H1 (cell line): ENCODE data around the gene ANKH. TPM values are rescaled to one million over a fixed set of nuclear protein-coding genes. Genes with fewer than 3 reads are reported as not detected.

Experiments
- BCL11A ChIP-seq, 2 experiments: IDR thresholded peaks; one replicate each; pipeline ENCODE4 v1.6.1; 2011; ENCODE audit warnings: low read depth in 2 of 2, low read length in 2 of 2, mild to moderate bottlenecking in 2 of 2
- POU5F1 ChIP-seq: IDR thresholded peaks from 2 replicates; pipeline ENCODE4 v1.6.1; 2011; ENCODE audit warnings: low read depth, mild to moderate bottlenecking, low read length, moderate library complexity
- polyA plus RNA-seq, 7 experiments: library from polyadenylated mRNA; depleted of rRNA in 3 of 7; stranded (reverse) in 5 of 7; unstranded in 2 of 7; fragments of >200 nt in 5 of 7; fragments of 200-250 nt in 2 of 7; gene quantifications; 1 replicate in 5 of 7; 2 replicates in 1 of 7; 4 replicates in 1 of 7; pipeline versions ENCODE4 v1.2.1 to v1.2.3, GENCODE V29; 2011 to 2013; ENCODE audit warnings: missing spikeins in 2 of 7, mixed read lengths in 2 of 7
- total RNA-seq: library from RNA; stranded (reverse); fragmentation: NEBNext Ultra II Directional; extraction: Animal tissue kit (Norgen Biotek cat#: 25700); gene quantifications from 2 replicates; pipeline ENCODE4 v1.2.1, GENCODE V29; 2021
- TF ChIP-seq, protein P1 (sequence below): IDR thresholded peaks from 2 replicates; pipeline ENCODE4 v1.6.1; 2011; ENCODE audit warnings: low read depth, mild to moderate bottlenecking, low read length; ENCODE audit not compliant: insufficient read depth

ANKH gene
- total and polyA plus RNA-seq, 2 of the 8 experiments (the other 6 are each of a cell fraction or from before 2014, with no cell fraction given) = 5.3 to 13.0 TPM

DNA sequence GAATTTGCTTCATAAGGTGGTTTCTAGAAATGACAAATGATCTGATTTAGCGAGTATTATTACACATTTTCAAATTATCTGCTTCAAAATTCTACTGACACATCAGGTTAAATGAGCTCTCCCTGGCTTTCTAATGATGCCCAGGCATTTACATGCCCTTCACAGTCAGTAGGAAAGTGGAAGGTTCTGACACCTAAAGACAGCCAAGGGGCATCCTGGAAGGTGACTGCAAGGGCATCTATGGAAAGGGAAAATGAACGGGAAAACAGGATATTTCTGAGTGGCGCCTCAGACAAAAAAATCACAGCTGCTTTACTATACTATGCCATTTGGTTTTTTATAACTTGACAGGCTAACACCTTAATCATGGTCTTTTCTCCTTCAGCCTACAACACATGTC, 31.0 kb downstream of the ANKH start (continued):
- TF ChIP-seq, protein P1, sequence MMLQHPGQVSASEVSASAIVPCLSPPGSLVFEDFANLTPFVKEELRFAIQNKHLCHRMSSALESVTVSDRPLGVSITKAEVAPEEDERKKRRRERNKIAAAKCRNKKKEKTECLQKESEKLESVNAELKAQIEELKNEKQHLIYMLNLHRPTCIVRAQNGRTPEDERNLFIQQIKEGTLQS = no peak
- TF ChIP-seq BCL11A (IDR thresholded peaks at IDR 0.05; ENCODE audit: low read depth in 2 of 2, low read length in 2 of 2) = no peak
- TF ChIP-seq POU5F1 = no peak
